A549 (cell line): ENCODE results near the gene HIGD1A.

Source experiments
- ATOH8 ChIP-seq: fragments of 250-450 bp; sonication (Bioruptor Pico); IDR thresholded peaks from 2 replicates; pipeline ENCODE4 v1.5.0; 2020; ENCODE audit warnings: low read depth, mild to moderate bottlenecking, moderate library complexity
- CTCF ChIP-seq: fragments of >200 bp; sonication (Bioruptor Twin); formaldehyde crosslinking; IDR thresholded peaks from 3 replicates; pipeline ENCODE4 v1.5.1; 2016

- TF ChIP-seq ATOH8, result no peak
- no peak for TF ChIP-seq CTCF
These were observed 42.6 kb upstream of the HIGD1A start for GRCh38 chr3:42846685-42847522.
